Measurements from ENCODE around the gene ZNF428.
A peak's percentile ranks its signal among the peaks of the same experiment; 100 is the strongest.
"Not testable (repeated sequence)": the region's sequence is repeated elsewhere in the genome, so short reads cannot be mapped to it uniquely, and the experiment has no call there.

The ZNF428 gene

GRCh38 chr19:43594710-43595604, 24.5 kb downstream of the ZNF428 start:
- DNase-seq (ENCODE audit: low read depth): peak; percentile 65
- TF ChIP-seq, protein P1, sequence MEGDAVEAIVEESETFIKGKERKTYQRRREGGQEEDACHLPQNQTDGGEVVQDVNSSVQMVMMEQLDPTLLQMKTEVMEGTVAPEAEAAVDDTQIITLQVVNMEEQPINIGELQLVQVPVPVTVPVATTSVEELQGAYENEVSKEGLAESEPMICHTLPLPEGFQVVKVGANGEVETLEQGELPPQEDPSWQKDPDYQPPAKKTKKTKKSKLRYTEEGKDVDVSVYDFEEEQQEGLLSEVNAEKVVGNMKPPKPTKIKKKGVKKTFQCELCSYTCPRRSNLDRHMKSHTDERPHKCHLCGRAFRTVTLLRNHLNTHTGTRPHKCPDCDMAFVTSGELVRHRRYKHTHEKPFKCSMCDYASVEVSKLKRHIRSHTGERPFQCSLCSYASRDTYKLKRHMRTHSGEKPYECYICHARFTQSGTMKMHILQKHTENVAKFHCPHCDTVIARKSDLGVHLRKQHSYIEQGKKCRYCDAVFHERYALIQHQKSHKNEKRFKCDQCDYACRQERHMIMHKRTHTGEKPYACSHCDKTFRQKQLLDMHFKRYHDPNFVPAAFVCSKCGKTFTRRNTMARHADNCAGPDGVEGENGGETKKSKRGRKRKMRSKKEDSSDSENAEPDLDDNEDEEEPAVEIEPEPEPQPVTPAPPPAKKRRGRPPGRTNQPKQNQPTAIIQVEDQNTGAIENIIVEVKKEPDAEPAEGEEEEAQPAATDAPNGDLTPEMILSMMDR (conservative IDR thresholded peaks at IDR 0.05; ENCODE audit: control insufficient read depth, insufficient read depth, low read depth, low read length): peak; percentile 71
- H3K4me3 ChIP-seq (ENCODE audit: control insufficient read depth, low read depth, low read length): peak overlapping the region; percentile 84

- TF ChIP-seq, protein P1 (conservative IDR thresholded peaks at IDR 0.05; ENCODE audit: control insufficient read depth, insufficient read depth, low read depth, low read length): no peak
- H3K4me3 ChIP-seq (ENCODE audit: control insufficient read depth, low read depth, low read length): peak overlapping the region; percentile 84
Observed at GRCh38 chr19:43594081-43594697, 25.2 kb downstream of the ZNF428 start.

GRCh38 chr19:43592800-43593350, 26.6 kb downstream of the ZNF428 start:
- H3K4me3 ChIP-seq (ENCODE audit: control insufficient read depth, low read depth, low read length): no peak overlapping the region
- DNase-seq (ENCODE audit: low read depth): no peak
- TF ChIP-seq, protein P1 (conservative IDR thresholded peaks at IDR 0.05; ENCODE audit: control insufficient read depth, insufficient read depth, low read depth, low read length): no peak

More at GRCh38 chr19:43594081-43594697, 25.2 kb downstream of the ZNF428 start:
- DNase-seq (ENCODE audit: low read depth): no peak

DNA sequence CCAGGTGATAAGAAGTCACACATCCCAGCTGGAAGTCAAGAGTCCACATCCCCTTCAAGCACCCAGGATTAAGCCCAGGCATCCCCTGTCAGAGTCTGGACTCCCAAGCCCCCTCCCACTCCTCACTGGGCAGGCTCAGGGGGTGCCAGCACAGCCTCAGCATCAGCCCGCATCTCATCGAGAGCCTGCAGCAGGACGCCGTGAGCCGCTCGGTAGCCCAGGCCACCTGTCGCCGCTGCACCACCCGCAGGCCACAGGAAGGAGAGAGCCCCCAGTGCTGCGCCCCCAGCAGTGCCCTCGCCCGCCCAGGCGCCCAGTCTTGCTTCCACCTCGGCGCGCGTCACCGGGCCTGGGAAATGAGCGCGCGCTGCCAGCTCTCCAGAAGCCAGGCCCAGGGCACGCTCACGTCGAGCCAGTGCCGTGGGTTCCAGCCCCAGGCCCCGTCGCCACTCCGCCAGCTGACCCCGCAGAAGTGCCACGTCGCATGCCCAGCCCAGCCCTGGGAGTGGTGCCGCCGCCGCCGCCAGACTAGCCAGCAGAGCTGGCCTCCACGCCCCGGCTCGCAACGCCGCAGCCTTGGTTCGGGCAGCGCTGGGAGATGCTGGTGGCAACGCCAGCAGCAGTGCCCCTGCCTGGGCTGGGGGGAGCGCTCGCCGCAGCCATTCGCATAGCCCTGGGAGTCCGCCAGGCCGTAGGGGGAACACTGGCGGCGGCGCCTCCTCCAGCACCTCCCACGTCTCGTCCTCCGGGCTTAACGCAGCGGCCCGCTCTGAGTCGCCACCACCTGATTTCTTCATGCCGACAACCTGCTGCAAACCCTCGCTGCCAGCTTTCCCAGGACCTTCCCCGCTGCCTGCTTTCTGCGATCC, 27.3 kb downstream of the ZNF428 start:
- no peak overlapping the region for H3K4me3 ChIP-seq (ENCODE audit: control insufficient read depth, low read depth, low read length)
- DNase-seq (ENCODE audit: low read depth): no peak

GRCh38 chr19:43589678-43590077, 29.8 kb downstream of the ZNF428 start:
- TF ChIP-seq, protein P1 (conservative IDR thresholded peaks at IDR 0.05; ENCODE audit: control insufficient read depth, insufficient read depth, low read depth, low read length): no peak
- no peak for DNase-seq (ENCODE audit: low read depth)
- no peak overlapping the region for H3K4me3 ChIP-seq (ENCODE audit: control insufficient read depth, low read depth, low read length)

More for the DNA sequence above, 27.3 kb downstream of the ZNF428 start:
- TF ChIP-seq, protein P1 (conservative IDR thresholded peaks at IDR 0.05; ENCODE audit: control insufficient read depth, insufficient read depth, low read depth, low read length): no peak

DNA sequence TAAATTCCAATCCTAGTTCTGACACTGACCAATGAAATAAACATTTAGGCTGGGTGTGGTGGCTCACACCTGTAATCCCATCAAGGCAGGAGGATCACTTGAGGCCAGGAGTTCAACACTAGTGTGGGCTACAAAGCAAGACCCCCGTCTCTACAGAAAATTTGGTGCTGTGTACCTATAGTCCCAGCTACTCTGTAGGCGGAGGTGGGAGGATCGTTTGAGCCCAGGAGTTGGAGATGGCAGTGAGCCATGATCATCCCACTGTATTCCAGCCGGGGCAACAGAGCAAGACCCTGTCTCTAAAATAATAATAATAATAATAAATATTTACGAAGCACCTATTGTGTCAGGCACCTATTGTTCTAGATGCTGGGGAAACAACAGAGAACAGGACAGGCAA, 30.2 kb downstream of the ZNF428 start:
- DNase-seq (ENCODE audit: low read depth): no peak
- no peak overlapping the region for H3K4me3 ChIP-seq (ENCODE audit: control insufficient read depth, low read depth, low read length)
- TF ChIP-seq, protein P1 (conservative IDR thresholded peaks at IDR 0.05; ENCODE audit: control insufficient read depth, insufficient read depth, low read depth, low read length): no peak

DNA sequence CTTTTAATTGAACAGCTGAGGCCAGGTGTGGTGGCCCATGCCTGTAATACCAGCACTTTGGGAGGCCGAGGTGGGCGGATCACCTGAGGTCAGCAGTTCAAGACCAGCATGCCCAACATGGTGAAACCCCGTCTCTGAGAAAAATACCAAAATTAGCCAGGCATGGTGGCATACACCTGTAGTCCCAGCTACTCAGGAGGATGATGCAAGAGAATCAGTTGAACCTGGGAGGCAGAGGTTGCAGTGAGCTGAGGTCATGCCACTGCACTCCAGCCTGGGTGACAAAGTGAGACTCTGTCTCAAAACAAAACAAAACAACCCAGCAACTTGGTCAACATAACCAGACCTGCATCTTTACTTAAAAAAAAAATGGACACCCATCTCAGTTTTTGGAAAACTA, 32.4 kb downstream of the ZNF428 start:
- H3K4me3 ChIP-seq (ENCODE audit: control insufficient read depth, low read depth, low read length); DNase-seq (ENCODE audit: low read depth): not testable (repeated sequence)
